Osteocyte (in vitro differentiated cells): ENCODE measurements around the gene HTT. TPM values are rescaled to one million over a fixed set of nuclear protein-coding genes. Genes with fewer than 3 reads are reported as not detected.

Source experiments
- DNase-seq: peaks from one replicate; pipeline ENCODE4 v3.0.0; 2021; ENCODE audit warnings: mixed read lengths; ENCODE audit not compliant: unreplicated experiment; ENCODE audit errors: extremely low spot score
- H3K27ac Mint-ChIP-seq: one replicate; pipeline ENCODE4 v1.8.0; 2021; ENCODE audit warnings: mild to moderate bottlenecking, mixed read lengths; ENCODE audit not compliant: unreplicated experiment
- H3K27me3 Mint-ChIP-seq: one replicate; pipeline ENCODE4 v1.8.0; 2021; ENCODE audit warnings: mixed read lengths; ENCODE audit not compliant: unreplicated experiment
- H3K36me3 Mint-ChIP-seq: one replicate; pipeline ENCODE4 v1.8.0; 2021; ENCODE audit warnings: mixed read lengths; ENCODE audit not compliant: unreplicated experiment
- H3K4me1 Mint-ChIP-seq: one replicate; pipeline ENCODE4 v1.8.0; 2021; ENCODE audit warnings: mixed read lengths; ENCODE audit not compliant: unreplicated experiment
- H3K4me3 Mint-ChIP-seq: one replicate; pipeline ENCODE4 v1.8.0; 2021; ENCODE audit warnings: mild to moderate bottlenecking, moderate library complexity, mixed read lengths; ENCODE audit not compliant: unreplicated experiment
- H3K9me3 Mint-ChIP-seq: one replicate; pipeline ENCODE4 v1.8.0; 2021; ENCODE audit warnings: mixed read lengths; ENCODE audit not compliant: unreplicated experiment
- CTCF ChIP-seq: fragments of 200-600 bp; sonication (generic); IDR thresholded peaks from 2 replicates; pipeline ENCODE4 v1.5.0; 2021; ENCODE audit warnings: antibody characterized with exemption, mild to moderate bottlenecking, moderate library complexity
- long read RNA-seq: library from polyadenylated mRNA; unstranded; transcript quantifications from one replicate; pipeline ENCODE4 v2.0.0, GENCODE V29; 2021
- total RNA-seq: library from RNA; stranded (reverse); gene quantifications from 2 replicates; pipeline ENCODE4 v1.2.1, GENCODE V29; 2021

HTT gene
- 44.9 and 51.3 TPM in 2 replicates for total RNA-seq
- long read RNA-seq, partial matches to known transcripts = 5 of 15 reads
- long read RNA-seq, other reads (novel, unspliced or antisense) = 10 of 15 reads

- H3K36me3 Mint-ChIP-seq = no peaks in the 10 kb centered on the region
- no peak for TF ChIP-seq CTCF
Observed at GRCh38 chr4:3074078-3074845, at the start of gene HTT, which contains the start of gene HTT-AS. Gene HTT (plus strand): TSS chr4:3074681. CDS start chr4:3074826, 145 bp downstream. Gene HTT-AS (minus strand): TSS chr4:3074538.

GRCh38 chr4:3025881-3026280 lies 48.6 kb upstream of the HTT start:
- Mint-ChIP-seq H3K27me3 (peaks cover 3% of the 10 kb centered on the region), H3K9me3 (peaks cover 8% of the 10 kb centered on the region), H3K27ac (no peak overlapping the region), H3K4me3 (no peak overlapping the region), H3K4me1 (no peaks in the 10 kb centered on the region), H3K36me3 (no peaks in the 10 kb centered on the region)
- no peak for TF ChIP-seq CTCF
- DNase-seq = no peak

More at GRCh38 chr4:3074078-3074845, at the start of gene HTT, which contains the start of gene HTT-AS:
- Mint-ChIP-seq H3K9me3 (no peaks in the 10 kb centered on the region), H3K4me1 (peaks cover 18% of the 10 kb centered on the region), H3K27ac (peak within 1 kb of the TSS; percentile 95), H3K27me3 (peaks cover 3% of the 10 kb centered on the region), H3K4me3 (peak within 1 kb of the TSS; percentile 90)
- peak; percentile 99 for DNase-seq

GRCh38 chr4:3026540-3026939 lies 47.9 kb upstream of the HTT start:
- Mint-ChIP-seq H3K9me3 (peaks cover 8% of the 10 kb centered on the region), H3K36me3 (no peaks in the 10 kb centered on the region), H3K27ac (no peak overlapping the region), H3K27me3 (peaks cover 3% of the 10 kb centered on the region), H3K4me3 (no peak overlapping the region), H3K4me1 (no peaks in the 10 kb centered on the region)
- no peak for DNase-seq
- TF ChIP-seq CTCF = no peak

- no peak for TF ChIP-seq CTCF
- no peak overlapping the region for H3K27ac Mint-ChIP-seq
- H3K9me3 Mint-ChIP-seq = no peaks in the 10 kb centered on the region
- no peak overlapping the region for H3K4me3 Mint-ChIP-seq
- H3K36me3 Mint-ChIP-seq = no peaks in the 10 kb centered on the region
- no peak for DNase-seq
- H3K4me1 Mint-ChIP-seq = no peaks in the 10 kb centered on the region
- H3K27me3 Mint-ChIP-seq = peaks cover 6% of the 10 kb centered on the region
Observed at GRCh38 chr4:3029464-3029863, 45.0 kb upstream of the HTT start.

GRCh38 chr4:3030566-3031356 lies 43.7 kb upstream of the HTT start:
- no peaks in the 10 kb centered on the region for H3K9me3 Mint-ChIP-seq
- no peak overlapping the region for H3K27ac Mint-ChIP-seq
- H3K4me3 Mint-ChIP-seq = no peak overlapping the region
- H3K4me1 Mint-ChIP-seq = no peaks in the 10 kb centered on the region
- peaks cover 6% of the 10 kb centered on the region for H3K27me3 Mint-ChIP-seq
- TF ChIP-seq CTCF = no peak
- no peaks in the 10 kb centered on the region for H3K36me3 Mint-ChIP-seq
- no peak for DNase-seq
